ENCODE measurements around the gene GTF2F1.

The GTF2F1 gene

GRCh38 chr19:6393074-6393982 is at the start of gene GTF2F1:
TSS of gene GTF2F1 (minus strand) at chr19:6393164. CDS start at chr19:6392995, 169 bp downstream.
- FAIRE-seq: peak; percentile 94

GRCh38 chr19:6442087-6442688 is 49.2 kb upstream of the GTF2F1 start:
- FAIRE-seq: no peak

GRCh38 chr19:6440905-6441304 is 47.9 kb upstream of the GTF2F1 start:
- FAIRE-seq: no peak

- FAIRE-seq: no peak
These were observed 46.8 kb upstream of the GTF2F1 start for GRCh38 chr19:6439743-6440142.

GRCh38 chr19:6433663-6434062 is 40.7 kb upstream of the GTF2F1 start, which contains the start of gene SLC25A41:
TSS of gene SLC25A41 (minus strand) at chr19:6433763. CDS start at chr19:6433693, 70 bp downstream.
- no peak for FAIRE-seq

- no peak for FAIRE-seq
These were observed 40.2 kb upstream of the GTF2F1 start for GRCh38 chr19:6433165-6433564.

- no peak for FAIRE-seq
These were observed 38.9 kb upstream of the GTF2F1 start for GRCh38 chr19:6431891-6432290.

- FAIRE-seq: no peak
These were observed 36.7 kb upstream of the GTF2F1 start for GRCh38 chr19:6429419-6430221.

- peak; percentile 96 for FAIRE-seq
These were observed 35.9 kb upstream of the GTF2F1 start for GRCh38 chr19:6428692-6429418.

- FAIRE-seq: no peak
These were observed 34.2 kb upstream of the GTF2F1 start for GRCh38 chr19:6427131-6427530.

- no peak for FAIRE-seq
These were observed 33.0 kb upstream of the GTF2F1 start for GRCh38 chr19:6425732-6426620.

- FAIRE-seq: peak; percentile 100
These were observed 32.2 kb upstream of the GTF2F1 start for GRCh38 chr19:6424939-6425731.

- FAIRE-seq: no peak
These were observed 31.4 kb upstream of the GTF2F1 start, which contains the start of gene KHSRP for GRCh38 chr19:6424195-6424938. TSS of gene KHSRP (minus strand) at chr19:6424811. CDS start at chr19:6424701, 110 bp downstream.

- no peak for FAIRE-seq
These were observed 30.7 kb upstream of the GTF2F1 start for GRCh38 chr19:6423499-6424194.

- no peak for FAIRE-seq
These were observed 28.4 kb upstream of the GTF2F1 start for GRCh38 chr19:6421075-6422014.

- no peak for FAIRE-seq
These were observed 25.6 kb upstream of the GTF2F1 start for GRCh38 chr19:6418562-6418932.

- FAIRE-seq: no peak
These were observed 25.0 kb upstream of the GTF2F1 start for GRCh38 chr19:6417713-6418561.
